Type B pancreatic cell (in vitro differentiated cells): ENCODE data around the gene CERS4. TPM values are rescaled to one million over a fixed set of nuclear protein-coding genes. Genes with fewer than 3 reads are reported as not detected.

Source experiments
- DNase-seq: peaks from one replicate; pipeline ENCODE4 v3.0.0; 2021; ENCODE audit warnings: mixed read lengths; ENCODE audit not compliant: unreplicated experiment; ENCODE audit errors: extremely low spot score
- H3K27ac Mint-ChIP-seq: 2 replicates; pipeline ENCODE4 v1.8.0; 2021; ENCODE audit warnings: mild to moderate bottlenecking, mixed read lengths
- H3K27me3 Mint-ChIP-seq: 2 replicates; pipeline ENCODE4 v1.8.0; 2021; ENCODE audit warnings: mixed read lengths
- H3K36me3 Mint-ChIP-seq: 2 replicates; pipeline ENCODE4 v1.8.0; 2021; ENCODE audit warnings: mixed read lengths
- H3K4me1 Mint-ChIP-seq: one replicate; pipeline ENCODE4 v1.8.0; 2021; ENCODE audit warnings: mixed read lengths; ENCODE audit not compliant: unreplicated experiment
- H3K4me3 Mint-ChIP-seq: 2 replicates; pipeline ENCODE4 v1.8.0; 2021; ENCODE audit warnings: mild to moderate bottlenecking, mixed read lengths
- H3K9me3 Mint-ChIP-seq: 2 replicates; pipeline ENCODE4 v1.8.0; 2021; ENCODE audit warnings: mixed read lengths
- total RNA-seq: library from RNA; stranded (reverse); gene quantifications from 2 replicates; pipeline ENCODE4 v1.2.1, GENCODE V29; 2021; ENCODE audit warnings: low replicate concordance
- TF ChIP-seq, protein P1 (sequence below): fragments of 200-600 bp; sonication (generic); conservative IDR thresholded peaks from 2 replicates; pipeline ENCODE4 v1.5.0; 2021; ENCODE audit warnings: antibody characterized with exemption, mild to moderate bottlenecking

CERS4 gene
- total RNA-seq, 1 donor from 2014 or later, result 52.8 TPM

DNA sequence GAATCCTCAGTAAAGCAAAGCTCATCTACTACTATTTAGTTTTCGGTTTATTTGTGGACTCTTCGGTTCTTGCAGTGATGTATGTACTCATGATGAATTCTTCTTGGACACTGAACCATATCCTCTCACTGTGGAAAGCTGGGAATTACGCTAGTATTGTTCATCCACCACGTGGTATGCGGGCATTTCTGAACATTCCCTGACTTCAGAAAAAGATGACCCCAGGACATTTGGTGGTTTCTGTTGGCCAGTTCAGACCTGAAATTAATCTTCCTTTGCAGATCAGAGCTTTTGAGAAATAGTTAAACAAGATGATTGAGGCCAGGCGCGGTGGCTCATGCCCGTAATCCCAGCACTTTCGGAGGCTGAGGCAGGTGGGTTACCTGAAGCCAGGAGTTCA lies 34.5 kb upstream of the CERS4 start:
- TF ChIP-seq, protein P1, sequence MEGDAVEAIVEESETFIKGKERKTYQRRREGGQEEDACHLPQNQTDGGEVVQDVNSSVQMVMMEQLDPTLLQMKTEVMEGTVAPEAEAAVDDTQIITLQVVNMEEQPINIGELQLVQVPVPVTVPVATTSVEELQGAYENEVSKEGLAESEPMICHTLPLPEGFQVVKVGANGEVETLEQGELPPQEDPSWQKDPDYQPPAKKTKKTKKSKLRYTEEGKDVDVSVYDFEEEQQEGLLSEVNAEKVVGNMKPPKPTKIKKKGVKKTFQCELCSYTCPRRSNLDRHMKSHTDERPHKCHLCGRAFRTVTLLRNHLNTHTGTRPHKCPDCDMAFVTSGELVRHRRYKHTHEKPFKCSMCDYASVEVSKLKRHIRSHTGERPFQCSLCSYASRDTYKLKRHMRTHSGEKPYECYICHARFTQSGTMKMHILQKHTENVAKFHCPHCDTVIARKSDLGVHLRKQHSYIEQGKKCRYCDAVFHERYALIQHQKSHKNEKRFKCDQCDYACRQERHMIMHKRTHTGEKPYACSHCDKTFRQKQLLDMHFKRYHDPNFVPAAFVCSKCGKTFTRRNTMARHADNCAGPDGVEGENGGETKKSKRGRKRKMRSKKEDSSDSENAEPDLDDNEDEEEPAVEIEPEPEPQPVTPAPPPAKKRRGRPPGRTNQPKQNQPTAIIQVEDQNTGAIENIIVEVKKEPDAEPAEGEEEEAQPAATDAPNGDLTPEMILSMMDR, result no peak
- Mint-ChIP-seq H3K27me3 (no peaks in the 10 kb centered on the region), H3K9me3 (no peaks in the 10 kb centered on the region), H3K4me1 (peaks cover 3% of the 10 kb centered on the region), H3K36me3 (no peaks in the 10 kb centered on the region), H3K27ac (no peak overlapping the region), H3K4me3 (no peak overlapping the region)
- DNase-seq, result no peak

DNA sequence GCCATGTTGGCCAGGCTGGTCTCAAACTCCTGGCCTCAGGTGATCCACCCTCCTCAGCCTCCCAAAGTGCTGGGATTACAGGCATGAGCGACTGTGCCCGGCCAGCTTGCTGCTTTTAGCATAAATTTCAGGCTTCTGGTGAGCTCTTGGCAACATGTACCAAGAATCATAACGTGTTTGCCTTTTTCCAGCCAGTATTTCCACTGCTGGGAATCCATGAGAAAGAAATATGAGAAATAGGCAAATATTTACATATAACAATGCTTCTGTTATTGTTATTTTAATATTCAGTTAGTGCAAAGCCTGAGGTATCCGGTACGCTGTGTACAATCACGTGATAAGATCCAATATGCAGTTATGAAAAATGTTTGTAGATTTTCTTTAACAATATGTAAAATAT lies 29.2 kb upstream of the CERS4 start:
- Mint-ChIP-seq H3K4me3 (no peak overlapping the region), H3K9me3 (no peaks in the 10 kb centered on the region), H3K36me3 (no peaks in the 10 kb centered on the region)

DNA sequence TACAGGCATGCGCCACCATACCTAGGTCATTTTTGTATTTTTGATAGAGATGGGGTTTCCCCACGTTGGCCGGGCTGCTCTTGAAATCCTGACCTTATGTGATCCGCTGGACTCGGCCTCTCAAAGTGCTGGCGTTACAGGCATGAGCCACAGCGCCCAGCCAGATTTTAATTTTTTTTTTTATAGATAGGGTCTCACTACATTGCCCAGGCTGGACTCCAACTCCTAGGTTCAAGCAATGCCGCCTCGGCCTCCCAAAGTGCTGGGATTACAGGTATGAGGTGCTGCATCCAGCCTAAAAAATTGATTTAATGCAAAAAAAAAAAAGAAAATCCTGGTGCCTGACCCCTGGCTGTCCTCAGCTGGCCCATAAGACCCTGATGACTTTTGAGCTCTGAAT lies 24.9 kb upstream of the CERS4 start:
- TF ChIP-seq, protein P1, result no peak
- Mint-ChIP-seq H3K27ac (no peak overlapping the region), H3K27me3 (no peaks in the 10 kb centered on the region), H3K9me3 (peaks cover 3% of the 10 kb centered on the region), H3K4me3 (no peak overlapping the region), H3K36me3 (no peaks in the 10 kb centered on the region), H3K4me1 (no peaks in the 10 kb centered on the region)
- DNase-seq, result no peak

More for the DNA sequence above, 29.2 kb upstream of the CERS4 start:
- no peaks in the 10 kb centered on the region for H3K4me1 Mint-ChIP-seq
- no peak overlapping the region for H3K27ac Mint-ChIP-seq
- no peak for DNase-seq
- no peaks in the 10 kb centered on the region for H3K27me3 Mint-ChIP-seq
- TF ChIP-seq, protein P1, result no peak

DNA sequence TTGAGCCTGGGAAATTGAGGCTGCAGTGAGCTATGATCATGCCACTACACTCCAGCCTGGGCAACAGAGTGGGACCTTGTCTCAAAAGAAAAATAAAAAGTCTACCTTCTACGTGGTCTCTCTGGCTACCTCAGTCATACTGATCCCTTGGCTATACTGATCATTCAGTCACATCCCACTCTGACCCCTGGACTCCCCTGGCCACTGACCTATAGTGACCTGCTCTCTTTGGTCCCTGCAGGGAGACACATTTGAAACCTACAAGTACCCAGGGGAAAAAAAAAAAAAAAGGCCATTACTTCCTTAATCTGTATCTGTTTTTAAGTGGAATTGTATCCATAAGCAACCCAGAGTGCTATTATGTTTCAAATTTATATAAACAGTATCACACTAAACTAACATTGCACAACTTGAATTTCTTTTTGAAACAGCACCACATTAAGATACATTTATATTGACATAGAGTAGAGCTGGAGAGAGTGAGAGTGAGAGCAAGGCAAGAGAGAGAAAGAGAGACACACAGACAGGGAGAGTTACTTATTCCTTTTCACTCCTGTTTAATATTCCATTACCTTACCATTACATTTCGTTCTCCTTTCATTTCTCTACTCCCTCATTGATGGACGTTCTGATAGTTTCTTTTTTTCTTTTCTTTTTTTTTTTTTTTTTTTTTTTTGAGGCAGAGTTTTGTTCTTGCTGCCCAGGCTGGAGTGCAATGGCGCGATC lies 23.7 kb upstream of the CERS4 start:
- no peak for DNase-seq
- no peak overlapping the region for H3K27ac Mint-ChIP-seq
- TF ChIP-seq, protein P1, result no peak
- H3K4me3 Mint-ChIP-seq, result no peak overlapping the region
- H3K4me1 Mint-ChIP-seq, result no peaks in the 10 kb centered on the region
- H3K9me3 Mint-ChIP-seq, result peaks cover 3% of the 10 kb centered on the region
- no peaks in the 10 kb centered on the region for H3K27me3 Mint-ChIP-seq
- no peaks in the 10 kb centered on the region for H3K36me3 Mint-ChIP-seq

DNA sequence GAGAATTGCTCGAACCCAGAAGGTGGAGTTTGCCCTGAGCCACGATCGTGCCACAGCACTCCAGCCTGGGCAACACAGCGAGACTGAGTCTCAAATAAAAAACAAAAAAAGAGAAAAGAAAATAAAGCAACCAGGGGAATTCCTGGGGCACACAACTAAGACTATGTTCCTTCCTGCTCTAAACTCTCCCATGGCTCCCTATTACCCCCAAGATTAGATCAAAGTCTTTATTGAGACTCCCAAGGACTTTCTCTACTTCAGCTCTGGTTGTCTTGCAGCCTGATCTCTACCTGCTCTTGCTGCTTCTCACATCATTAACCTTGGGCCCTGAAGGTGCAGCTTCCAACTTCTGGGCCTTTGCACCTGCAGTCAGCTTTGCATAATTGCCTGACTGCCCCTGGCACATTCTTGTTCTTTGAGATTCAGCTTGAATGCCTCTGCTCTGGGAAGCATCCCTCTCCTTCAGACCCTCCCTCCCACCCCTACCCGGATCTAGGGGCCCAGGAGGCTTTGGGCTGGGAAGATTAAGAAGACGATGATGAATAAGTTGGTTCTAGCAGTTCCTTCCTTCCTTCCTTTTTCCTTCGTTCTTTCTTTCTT lies 16.8 kb upstream of the CERS4 start:
- TF ChIP-seq, protein P1, result no peak
- peaks cover 11% of the 10 kb centered on the region for H3K4me1 Mint-ChIP-seq
- H3K27ac Mint-ChIP-seq, result no peak overlapping the region
- H3K4me3 Mint-ChIP-seq, result no peak overlapping the region
- H3K36me3 Mint-ChIP-seq, result no peaks in the 10 kb centered on the region
- no peaks in the 10 kb centered on the region for H3K27me3 Mint-ChIP-seq
- no peak for DNase-seq
- no peaks in the 10 kb centered on the region for H3K9me3 Mint-ChIP-seq
